HG03064 (cell line): Measurements from ENCODE around the gene LYRM4.

ENCODE experiments used
- ATAC-seq: cut with Tn5 transposase; IDR thresholded peaks from one replicate; pipeline ENCODE4 v1.9.1; 2021; ENCODE audit warnings: low read depth; ENCODE audit not compliant: unreplicated experiment

Gene LYRM4

DNA sequence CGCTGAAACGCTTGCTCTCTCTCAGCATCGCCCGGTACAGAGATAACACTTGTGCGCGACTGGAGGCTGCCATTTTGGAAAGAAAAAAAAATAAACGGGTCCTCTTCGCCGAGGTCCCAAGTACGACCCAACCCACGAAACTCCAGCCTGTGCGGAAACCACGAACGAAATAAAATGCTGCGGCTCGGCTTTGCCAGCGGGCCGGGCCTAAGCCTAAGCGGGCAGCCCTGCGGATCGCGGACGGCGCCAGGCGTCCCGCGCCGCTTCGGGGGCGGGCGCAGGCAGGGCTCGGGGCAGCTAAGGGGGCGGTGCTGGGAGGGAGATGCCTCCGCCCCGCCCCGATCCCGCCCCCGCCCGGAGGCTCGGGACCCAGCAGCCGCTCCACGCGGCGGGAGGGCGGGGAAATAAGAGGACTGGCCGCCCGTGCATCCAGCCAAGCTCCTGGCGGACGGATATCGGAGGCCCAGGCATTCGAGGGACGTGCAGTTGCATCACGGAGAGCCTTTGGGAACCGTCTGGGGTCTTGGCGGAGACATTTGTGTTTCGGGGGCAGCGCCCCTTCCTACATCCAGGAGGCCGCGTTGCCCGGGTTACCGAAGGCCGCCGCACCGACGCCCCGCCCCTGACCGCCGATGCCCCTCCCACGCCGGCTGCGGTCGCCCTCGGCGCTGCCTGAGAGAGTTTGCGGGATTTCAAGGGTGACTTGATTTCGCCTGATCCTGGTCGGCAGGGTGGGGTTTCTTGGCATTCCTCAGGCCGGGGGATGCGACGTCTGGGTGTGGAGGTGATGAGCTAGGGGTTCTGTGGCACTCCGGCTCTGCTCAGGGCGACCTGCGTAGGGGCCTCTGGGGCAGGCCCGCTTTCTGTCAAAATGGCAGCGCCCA lies at the start of gene LYRM4, which contains the start of gene FARS2:
TSS of gene LYRM4 (minus strand) at position 290 of the 884 bp plus-strand sequence. CDS start at position 73, 217 bp downstream.
TSS of gene FARS2 (plus strand) at position 853 of the 884 bp plus-strand sequence.
- ATAC-seq = peak; percentile 67

DNA sequence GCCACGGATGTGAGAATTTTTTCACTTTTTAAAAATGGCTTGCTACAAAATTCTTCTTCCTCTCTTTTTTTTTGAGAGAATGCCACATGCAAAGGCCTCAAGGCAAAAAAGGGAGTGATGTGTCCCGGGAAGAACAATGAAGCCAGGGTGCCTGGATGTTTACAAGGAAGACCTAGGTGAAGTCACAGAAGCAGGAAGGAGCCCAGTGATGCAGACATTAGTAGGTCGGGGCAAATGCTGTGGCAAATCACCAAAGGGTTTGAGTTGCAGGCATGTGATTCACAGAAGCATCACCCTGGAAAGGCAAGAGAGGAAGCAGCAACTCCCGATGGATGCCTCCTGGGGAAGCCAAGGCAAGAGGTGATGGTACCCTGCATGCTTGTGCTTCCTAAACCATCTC lies 47.3 kb upstream of the LYRM4 start:
- ATAC-seq = no peak

DNA sequence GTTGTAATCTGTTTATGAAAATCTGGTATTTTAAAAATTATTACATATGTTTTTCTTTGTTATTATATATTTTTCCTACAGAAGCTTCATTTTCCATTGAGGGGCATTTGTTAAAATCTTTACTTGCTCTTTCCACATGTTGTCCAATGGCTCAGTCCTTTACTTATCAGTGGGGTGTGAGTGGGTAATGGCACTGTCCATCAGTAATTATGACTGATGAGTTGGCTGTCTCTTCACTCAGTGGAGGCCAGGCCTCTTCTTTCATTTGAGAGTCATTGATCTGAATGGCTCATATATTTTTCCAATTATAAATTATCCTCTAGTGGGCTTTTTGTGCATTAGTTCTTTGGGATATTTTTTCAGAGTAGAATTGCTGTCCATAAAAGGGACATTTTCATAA lies 46.3 kb upstream of the LYRM4 start:
- ATAC-seq = no peak

- ATAC-seq = no peak
Measured at GRCh38 chr6:5305968-5306626, 45.3 kb upstream of the LYRM4 start.

GRCh38 chr6:5303682-5304081 lies 42.9 kb upstream of the LYRM4 start:
- ATAC-seq = no peak

DNA sequence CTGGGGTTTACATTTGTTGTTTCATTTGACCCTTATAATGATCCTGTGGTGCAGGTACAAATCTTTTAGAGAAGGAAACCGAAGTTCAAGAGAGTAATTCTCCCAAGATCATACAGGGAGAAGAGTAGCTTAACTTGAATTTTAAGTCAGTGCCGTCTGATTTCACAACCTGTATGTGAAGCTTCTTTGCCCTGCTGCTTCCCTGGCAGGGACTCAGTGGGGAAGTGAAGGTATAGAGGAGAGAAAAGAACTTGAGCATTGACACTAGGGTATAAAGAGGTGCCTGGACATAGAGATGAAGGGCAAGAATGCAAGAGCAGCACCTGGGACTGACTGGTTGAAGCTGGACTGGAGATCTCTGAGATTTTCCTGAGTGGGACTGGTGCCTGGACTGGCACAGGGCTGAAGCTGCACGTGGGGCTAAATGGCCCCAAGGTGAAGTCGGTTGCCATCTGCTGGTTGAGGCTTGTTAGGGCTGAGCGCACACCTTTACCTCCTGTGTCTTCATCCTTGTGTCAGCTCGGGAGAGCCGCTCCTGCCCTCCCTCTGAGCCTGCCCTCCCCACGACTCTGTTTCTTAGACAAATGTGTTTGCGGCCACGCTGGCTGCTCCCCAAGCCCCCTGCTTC lies 42.4 kb upstream of the LYRM4 start:
- peak; percentile 64 for ATAC-seq

GRCh38 chr6:5302220-5302946 lies 41.6 kb upstream of the LYRM4 start:
- ATAC-seq = peak; percentile 91

DNA sequence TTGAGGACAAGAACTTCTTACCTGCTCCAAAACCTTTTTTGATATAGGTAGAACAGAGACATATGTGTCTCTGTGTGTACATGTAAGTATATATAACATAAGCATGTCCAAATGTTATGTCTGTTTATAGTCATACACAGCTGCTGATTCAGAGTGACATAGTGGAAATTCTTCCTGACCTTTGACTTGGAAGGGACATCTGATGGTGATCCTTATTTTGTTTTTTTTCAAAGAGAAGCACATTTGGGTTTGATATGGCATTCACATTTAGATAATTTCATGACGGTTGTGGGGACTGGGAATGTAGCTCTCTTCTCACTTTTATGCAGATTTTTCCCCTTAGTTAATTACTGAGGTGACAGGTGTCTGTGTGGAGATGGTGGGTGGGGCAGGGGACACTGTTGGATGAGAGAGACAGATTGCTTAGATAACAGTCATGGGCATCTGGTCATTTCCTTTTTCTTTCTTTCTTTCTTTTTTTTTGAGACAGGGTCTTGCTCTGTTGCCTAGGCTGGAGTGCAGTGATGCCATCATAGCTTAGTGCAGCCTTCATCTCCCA lies 39.5 kb upstream of the LYRM4 start:
- ATAC-seq = no peak

DNA sequence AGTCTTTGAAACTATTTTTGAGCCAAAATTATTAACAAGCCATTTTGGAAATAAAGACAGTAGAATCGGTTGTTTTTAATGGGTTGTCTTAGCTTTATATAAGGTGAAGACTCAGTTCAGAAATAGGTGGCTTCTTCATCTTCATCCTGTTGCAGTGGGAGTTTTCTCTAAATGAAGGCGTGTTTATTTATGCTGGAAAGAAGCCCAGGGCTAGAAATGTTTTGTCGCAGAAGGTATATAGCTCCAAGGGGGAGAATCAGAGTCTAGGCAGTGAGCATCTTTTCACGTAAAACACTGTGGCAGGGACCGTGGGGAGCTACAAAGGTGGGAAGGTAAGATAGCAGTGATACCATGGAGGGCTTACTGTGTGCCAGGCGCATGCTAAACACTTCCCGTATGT lies 34.9 kb upstream of the LYRM4 start:
- no peak for ATAC-seq

GRCh38 chr6:5294392-5295211 lies 33.9 kb upstream of the LYRM4 start:
- ATAC-seq = no peak

- no peak for ATAC-seq
Measured at GRCh38 chr6:5293692-5294091, 32.9 kb upstream of the LYRM4 start.

GRCh38 chr6:5292154-5292553 lies 31.4 kb upstream of the LYRM4 start:
- ATAC-seq = no peak

GRCh38 chr6:5290500-5290899 lies 29.8 kb upstream of the LYRM4 start:
- no peak for ATAC-seq

DNA sequence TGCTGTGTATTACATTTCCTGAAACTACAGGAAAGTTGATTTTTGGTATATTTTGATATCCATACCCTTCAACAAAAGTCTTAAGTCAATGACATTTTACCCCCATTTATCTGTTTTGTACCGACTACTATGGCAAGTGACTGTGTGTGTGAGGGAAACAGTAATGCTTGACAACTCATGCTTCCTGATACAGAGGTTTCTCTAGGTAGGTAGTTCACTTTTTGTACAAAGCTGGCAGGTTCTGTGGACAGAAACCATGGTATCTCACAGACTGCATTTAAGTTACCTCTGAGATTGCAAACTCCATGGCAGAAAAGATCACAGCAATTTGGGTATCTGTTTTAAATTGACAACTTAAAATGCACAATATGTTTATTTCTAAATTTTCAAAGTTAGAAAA lies 29.3 kb upstream of the LYRM4 start:
- no peak for ATAC-seq

GRCh38 chr6:5287966-5288297 lies 27.2 kb upstream of the LYRM4 start:
- no peak for ATAC-seq

DNA sequence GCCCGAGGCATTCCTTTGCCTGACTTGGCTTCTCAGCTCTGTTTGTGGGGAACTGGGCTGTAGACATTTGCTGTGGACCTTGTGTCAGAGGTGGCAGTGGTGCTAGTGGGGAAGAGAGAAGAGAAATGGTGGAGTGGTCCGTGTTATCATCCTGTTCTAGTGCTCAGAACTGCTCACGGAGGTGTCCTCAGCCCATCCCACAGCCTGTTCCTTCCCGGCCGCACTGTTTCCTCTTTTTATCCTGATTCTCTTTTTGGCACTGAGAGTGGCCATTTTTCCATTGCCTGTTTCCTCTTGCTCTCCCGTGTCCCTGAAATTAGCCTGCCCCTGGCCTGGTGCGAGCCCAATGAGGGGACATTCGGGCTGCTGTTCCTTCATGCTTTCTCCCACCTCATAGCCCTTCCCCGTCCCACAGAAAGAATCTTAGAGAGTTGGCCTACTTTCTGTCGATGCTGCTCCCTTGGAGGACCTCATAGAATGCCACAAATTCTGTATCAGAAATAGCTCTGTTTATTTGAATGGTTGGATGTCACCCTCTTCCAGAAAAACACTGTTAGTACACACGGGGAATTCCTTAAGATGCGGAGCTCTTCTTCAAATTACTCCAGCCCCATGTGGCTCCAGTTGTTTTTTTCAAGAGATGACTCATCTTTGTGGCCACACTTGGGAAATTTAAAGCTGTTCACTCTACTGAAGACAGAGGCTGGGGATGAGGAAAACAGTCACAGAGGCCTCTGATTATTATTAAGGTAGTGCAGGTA lies 26.6 kb upstream of the LYRM4 start:
- no peak for ATAC-seq

DNA sequence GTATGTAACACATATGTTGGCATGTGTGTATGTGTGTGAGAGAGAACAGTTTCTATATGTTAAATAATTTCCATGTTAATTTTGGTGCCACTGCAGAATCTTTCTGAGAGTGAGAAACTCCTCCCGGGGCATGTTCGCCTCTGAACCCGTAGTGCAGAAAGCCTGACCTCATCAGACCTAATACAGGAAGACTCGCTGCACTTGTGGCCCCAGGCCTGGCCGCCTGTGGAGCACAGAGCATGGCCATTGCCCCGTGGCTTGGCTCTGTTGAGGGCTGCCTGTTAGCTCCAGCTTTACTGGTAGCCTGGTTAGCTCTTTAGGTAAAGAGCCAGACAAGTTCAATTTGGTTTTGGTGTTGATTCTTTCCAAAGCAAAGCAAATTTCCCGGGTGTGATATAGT lies 26.0 kb upstream of the LYRM4 start:
- no peak for ATAC-seq

- no peak for ATAC-seq
Measured at GRCh38 chr6:5285526-5285925, 24.8 kb upstream of the LYRM4 start.

DNA sequence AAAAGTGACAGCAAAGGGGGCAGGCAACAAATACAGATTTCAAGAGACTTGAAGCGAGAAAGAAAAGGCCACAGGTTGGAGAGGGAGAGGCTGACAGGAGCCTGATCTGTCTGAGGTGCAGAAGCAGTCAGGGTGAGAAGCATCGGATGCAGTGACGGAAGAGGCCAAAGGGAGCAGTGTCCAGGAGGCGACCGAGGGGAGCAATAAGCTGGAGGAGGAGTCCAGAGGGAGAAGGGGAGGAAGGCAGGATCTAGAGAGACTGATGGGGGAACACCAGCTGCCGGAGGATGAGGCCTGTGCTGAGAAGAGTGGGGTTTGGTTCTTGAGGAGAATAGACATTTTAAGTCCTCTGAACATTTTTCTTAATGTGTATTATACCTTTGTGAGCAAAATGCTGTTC lies 24.3 kb upstream of the LYRM4 start:
- no peak for ATAC-seq
